Islet of Langerhans (tissue), 1 donor: ENCODE measurements around the gene NR4A3.
A peak's percentile ranks its signal among the peaks of the same experiment; 100 is the strongest.

Experiments used
- FAIRE-seq: peaks from one replicate; lab custom pipeline; 2011; peaks lifted over from hg19 to GRCh38; lab: Jason Lieb, UNC

NR4A3 gene

GRCh38 chr9:99814359-99814758 lies 7.3 kb upstream of the NR4A3 start:
- FAIRE-seq, result no peak

GRCh38 chr9:99816392-99816791 lies 5.3 kb upstream of the NR4A3 start:
- FAIRE-seq, result no peak

GRCh38 chr9:99818500-99818899 lies 3.2 kb upstream of the NR4A3 start:
- FAIRE-seq, result no peak

- FAIRE-seq, result no peak
Observed at GRCh38 chr9:99819123-99819855, 2.4 kb upstream of the NR4A3 start.

GRCh38 chr9:99819856-99820684 lies 1.6 kb upstream of the NR4A3 start:
- no peak for FAIRE-seq

- FAIRE-seq, result no peak
Observed at GRCh38 chr9:99820685-99821395, 845 bp upstream of the NR4A3 start.

GRCh38 chr9:99822109-99822805 lies 572 bp downstream of the NR4A3 start:
- FAIRE-seq, result no peak

- FAIRE-seq, result no peak
Observed at GRCh38 chr9:99822806-99823591, 1.3 kb downstream of the NR4A3 start.

- FAIRE-seq, result no peak
Observed at GRCh38 chr9:99823681-99824377, 2.1 kb downstream of the NR4A3 start.

GRCh38 chr9:99824378-99825171 lies 2.9 kb downstream of the NR4A3 start:
- no peak for FAIRE-seq

- FAIRE-seq, result no peak
Observed at GRCh38 chr9:99825172-99826046, 3.7 kb downstream of the NR4A3 start.

GRCh38 chr9:99826579-99826978 lies 4.9 kb downstream of the NR4A3 start:
- FAIRE-seq, result no peak

GRCh38 chr9:99827244-99827643 lies 5.6 kb downstream of the NR4A3 start:
- no peak for FAIRE-seq

- no peak for FAIRE-seq
Observed at GRCh38 chr9:99828054-99828416, 6.3 kb downstream of the NR4A3 start.

GRCh38 chr9:99828417-99829176 lies 6.9 kb downstream of the NR4A3 start:
- no peak for FAIRE-seq

- peak; percentile 93 for FAIRE-seq
Observed at GRCh38 chr9:99831857-99832557, 10.3 kb downstream of the NR4A3 start.

- no peak for FAIRE-seq
Observed at GRCh38 chr9:99832558-99832864, 10.8 kb downstream of the NR4A3 start.

- no peak for FAIRE-seq
Observed at GRCh38 chr9:99833735-99834134, 12.1 kb downstream of the NR4A3 start.
